Right ventricle myocardium superior (tissue), 1 donor: ENCODE measurements around the gene EFS. TPM values are rescaled to one million over a fixed set of nuclear protein-coding genes. Genes with fewer than 3 reads are reported as not detected.
A peak's percentile ranks its signal among the peaks of the same experiment; 100 is the strongest.

Source experiments
- ATAC-seq: fragments of 200-7000 bp; cut with Tn5 transposase; one replicate; pipeline ENCODE4 v1.9.1; 2020; ENCODE audit warnings: mild to moderate bottlenecking; ENCODE audit not compliant: poor library complexity
- DNase-seq: peaks from one replicate; pipeline ENCODE4 v3.0.0-alpha.2; 2020
- intact Hi-C: fragments of 100-400 bp; cut with DNase I; formaldehyde crosslinking; loops from one replicate; pipeline ENCODE4 v1.11.2; 2022
- total RNA-seq: library from RNA; stranded (reverse); fragmentation: NEBNext Ultra II Directional; extraction: Animal tissue kit (Norgen Biotek cat#: 25700); gene quantifications from one replicate; pipeline ENCODE4 v1.2.1, GENCODE V29; 2021
- donor health status: DM: no; HTN: yes; CAD: no; lungs with severe emphysema.

The EFS gene
- total RNA-seq, 1 donor from 2014 or later: 3.2 TPM

DNA sequence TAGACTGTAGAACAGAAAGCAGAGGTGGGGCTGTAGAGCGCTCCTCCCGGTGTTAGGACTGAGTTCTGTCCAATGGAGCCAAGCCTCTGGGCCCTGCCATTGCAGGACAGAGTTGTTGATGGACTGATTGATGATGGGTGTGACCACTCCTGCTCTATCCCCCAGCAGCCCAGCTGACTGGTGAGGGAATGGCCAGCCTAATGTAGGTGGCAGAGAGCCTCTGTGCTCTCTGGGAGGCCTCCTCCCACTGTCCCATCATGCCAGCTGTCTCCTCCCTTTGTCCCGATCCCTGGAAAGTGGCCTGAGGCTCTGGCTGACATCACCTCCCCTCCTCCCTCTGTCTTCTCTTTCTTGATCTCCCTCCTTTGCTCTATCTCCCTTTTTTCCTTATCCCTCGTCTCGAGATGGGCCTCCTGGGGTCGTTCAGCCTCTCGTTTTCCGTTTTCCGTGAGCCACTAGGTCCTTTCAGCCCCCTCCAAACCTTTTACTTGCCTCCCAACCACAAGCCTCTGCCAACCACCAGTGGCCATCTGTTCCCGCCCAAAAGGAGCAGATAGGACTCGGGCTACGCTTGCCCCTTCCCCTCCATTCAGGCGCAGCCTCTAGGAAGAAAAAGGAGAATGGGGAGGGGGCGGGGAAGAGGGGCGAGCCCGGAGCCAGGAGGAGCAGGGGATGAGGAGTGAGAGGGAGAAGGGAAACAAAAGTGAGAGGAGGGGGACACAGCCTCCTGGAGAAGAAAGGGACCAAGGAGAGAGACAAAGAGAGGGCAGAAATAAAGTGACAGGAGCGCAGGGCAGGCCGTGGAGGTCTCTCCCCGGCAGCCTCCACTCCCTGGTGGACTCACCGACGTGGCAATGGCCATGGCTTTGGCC is 572 bp downstream of the EFS start:
- intact Hi-C loops: no loop called here
- DNase-seq: peak; percentile 55

DNA sequence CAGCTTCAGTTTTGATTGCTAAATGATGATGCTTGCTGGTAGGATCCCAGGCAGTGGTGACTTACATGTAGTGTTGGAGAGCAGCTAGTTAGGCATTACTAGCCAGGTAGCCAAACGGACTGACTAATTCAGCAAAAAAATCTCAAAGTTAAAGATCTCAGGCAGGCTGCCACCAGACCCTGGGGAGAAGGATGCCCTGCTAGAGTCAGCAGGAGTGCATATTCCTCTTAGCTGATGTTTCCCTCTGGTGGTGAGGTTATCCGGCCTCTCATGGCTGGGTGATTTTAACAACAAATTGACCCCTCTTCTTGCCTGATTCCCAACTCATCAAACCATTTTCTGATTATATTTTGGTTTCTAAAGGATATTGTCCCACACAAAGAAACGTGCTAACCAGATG is 2.8 kb downstream of the EFS start:
- no peak for DNase-seq
- intact Hi-C loops: no loop called here
- no peak for ATAC-seq

More for the DNA sequence above, 572 bp downstream of the EFS start:
- peak; percentile 15 for ATAC-seq

DNA sequence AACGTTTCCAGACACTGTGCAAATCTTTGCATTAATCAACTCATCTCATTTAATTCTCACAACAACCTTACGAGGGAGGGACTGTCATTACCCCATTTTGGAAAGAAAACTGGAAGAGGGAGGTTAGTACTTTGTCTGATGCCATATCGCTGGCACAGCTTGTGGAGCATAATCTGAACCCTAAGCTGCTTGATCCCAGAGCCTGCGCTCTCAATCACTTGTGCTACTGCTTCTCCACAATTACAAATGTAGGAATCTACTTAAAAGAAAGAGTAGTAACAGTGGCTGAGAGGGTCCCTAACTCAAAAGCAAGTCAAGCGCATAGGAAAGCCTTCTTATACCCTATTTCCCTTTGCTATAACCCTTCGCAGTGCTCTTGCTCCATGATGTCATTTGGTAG is 3.2 kb downstream of the EFS start:
- DNase-seq (no peak), ATAC-seq (no peak)
- intact Hi-C loops: no loop called here

- intact Hi-C loops: no loop called here
- DNase-seq (no peak), ATAC-seq (no peak)
These were observed 3.7 kb downstream of the EFS start for GRCh38 chr14:23361320-23361719.

- ATAC-seq (peak; percentile 12), DNase-seq (peak; percentile 54)
- intact Hi-C loops: no loop called here
These were observed 4.5 kb downstream of the EFS start for GRCh38 chr14:23360496-23360895.

DNA sequence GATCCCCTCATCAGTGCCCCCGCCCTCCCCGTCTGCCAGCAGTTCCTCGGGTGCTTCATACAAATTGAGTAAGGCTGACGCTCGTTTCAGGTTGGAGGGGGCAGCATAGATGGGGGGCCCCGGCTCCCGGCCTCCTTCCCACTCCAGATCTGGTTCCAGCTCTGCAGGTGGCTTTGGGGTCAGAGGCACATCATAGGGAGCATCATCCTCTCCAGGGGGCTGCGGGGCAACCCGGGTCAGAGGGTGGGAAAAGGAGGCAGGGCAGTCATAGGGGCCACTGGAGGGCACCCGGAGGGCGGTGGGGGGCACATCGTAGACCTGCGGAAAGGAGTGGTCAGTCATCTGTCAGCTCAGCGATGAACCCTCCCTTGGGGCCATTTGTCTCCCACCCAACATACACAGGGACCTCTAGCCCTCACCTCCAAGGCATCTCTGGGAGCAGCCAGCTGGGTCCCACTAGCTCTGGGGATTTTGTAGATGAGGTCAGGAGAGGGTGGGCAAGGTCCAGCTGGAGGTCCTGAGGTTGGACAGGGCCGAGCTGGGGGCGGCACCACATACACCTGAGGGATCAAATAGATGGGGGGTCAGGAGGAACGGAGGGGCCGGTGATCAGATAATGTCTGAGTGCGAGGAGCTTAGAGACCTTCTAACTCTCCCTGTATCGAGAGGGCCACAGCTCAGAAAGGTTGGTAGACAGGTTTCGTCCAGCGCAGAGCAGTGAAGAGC is 5.1 kb downstream of the EFS start:
- DNase-seq (no peak), ATAC-seq (no peak)
- intact Hi-C loops: no loop called here

DNA sequence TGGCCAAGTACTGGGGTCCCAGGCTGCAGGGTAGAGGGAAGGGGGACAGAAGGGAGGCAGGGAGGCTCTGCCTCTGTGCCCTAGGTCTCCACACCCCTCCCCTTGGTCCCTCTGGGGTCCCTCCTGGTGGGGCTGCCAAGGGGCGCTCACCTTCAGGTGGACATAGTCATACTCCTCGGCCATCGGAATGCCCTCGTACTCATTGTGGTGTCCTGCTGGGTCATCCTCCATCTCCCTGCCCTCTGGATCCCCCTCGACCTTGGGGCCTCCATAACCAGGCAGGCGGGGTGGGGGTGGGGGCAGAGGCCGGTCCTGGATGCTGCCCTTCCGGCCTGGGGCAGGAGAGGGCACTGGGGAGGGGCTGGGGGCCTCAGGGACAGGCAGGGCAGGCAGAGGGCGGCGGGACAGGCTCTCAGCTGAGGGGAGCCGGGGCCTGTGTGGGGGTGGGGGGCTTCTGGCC is 5.8 kb downstream of the EFS start:
- DNase-seq (no peak), ATAC-seq (no peak)
- intact Hi-C loops: no loop called here

- ATAC-seq (no peak), DNase-seq (no peak)
- intact Hi-C loops: no loop called here
These were observed 6.3 kb downstream of the EFS start for GRCh38 chr14:23358553-23359166.

DNA sequence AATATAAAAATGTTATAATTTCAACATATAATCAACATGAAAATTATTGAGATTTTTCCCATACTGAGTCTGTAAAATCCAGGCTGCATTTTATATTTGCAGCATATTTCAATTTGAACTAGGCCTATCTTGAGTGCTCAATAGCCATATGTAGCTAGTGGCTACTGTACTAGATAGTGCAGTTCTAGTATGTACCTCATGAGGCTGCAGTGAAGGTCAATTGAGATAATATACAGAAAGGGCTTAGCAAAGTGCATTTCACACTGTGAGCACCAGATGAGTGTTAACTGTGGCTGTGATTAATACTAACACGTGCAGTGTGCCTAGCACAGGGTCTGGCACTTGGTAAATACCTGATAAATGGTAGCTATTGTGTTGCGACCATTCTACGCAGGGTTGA is 6.9 kb downstream of the EFS start:
- DNase-seq (no peak), ATAC-seq (peak; percentile 41)
- intact Hi-C loops: no loop called here

- ATAC-seq (no peak), DNase-seq (no peak)
- intact Hi-C loops: no loop called here
These were observed 7.7 kb downstream of the EFS start for GRCh38 chr14:23357261-23357660.

DNA sequence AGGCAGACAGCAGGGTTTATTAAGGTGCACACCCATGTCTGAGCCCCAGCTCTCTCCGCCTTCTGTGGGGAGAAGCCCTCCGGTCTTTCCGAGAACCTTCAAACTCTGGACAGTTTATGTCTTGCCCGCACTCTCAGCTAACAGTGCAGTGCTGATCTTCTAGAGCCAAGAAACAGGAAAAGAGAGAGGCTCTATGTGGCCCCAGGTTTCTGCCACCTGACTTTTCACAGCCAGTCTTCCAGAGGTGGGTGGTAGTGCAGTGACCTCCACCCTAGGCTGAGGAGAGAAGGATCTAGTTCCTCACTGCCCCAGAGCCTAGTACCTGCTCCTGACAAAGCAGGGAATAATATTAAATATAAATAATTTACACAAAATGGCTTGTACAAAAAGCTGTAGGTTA is 8.3 kb downstream of the EFS start:
- ATAC-seq: no peak
- intact Hi-C loops: no loop called here
- no peak for DNase-seq

DNA sequence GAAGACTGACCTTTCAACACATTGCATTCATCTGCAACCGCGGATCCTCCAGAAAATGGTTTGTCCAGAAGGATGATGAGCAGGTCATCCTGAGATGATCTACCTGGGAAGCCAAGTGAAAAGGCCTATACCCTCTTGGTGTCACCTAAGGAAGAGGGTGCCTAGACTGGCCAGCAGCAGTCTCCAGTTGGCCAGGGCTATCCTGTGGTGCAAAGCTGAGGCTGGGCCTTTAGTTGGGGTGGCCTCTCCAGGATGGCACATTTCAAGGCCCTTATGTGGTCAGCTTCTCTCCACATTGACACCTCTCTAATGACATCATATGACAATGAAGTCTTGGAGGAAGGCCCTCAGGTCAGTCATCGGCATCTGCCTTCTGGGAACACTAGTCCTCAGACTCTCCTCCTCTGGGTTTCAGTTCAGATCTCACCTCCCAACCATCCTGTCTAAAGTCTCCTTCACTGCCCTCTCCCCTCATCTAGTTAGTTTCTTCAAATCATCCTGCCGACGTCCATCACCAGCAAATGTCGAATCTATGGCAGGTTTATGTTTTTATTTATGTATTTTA is 9.0 kb downstream of the EFS start:
- DNase-seq (no peak), ATAC-seq (no peak)
- intact Hi-C loops: no loop called here

- intact Hi-C loops: no loop called here
- ATAC-seq (no peak), DNase-seq (no peak)
These were observed 10.0 kb downstream of the EFS start for GRCh38 chr14:23354990-23355389.

- intact Hi-C loops: no loop called here
- no peak for DNase-seq
- no peak for ATAC-seq
These were observed 11.6 kb downstream of the EFS start for GRCh38 chr14:23353433-23353780.

DNA sequence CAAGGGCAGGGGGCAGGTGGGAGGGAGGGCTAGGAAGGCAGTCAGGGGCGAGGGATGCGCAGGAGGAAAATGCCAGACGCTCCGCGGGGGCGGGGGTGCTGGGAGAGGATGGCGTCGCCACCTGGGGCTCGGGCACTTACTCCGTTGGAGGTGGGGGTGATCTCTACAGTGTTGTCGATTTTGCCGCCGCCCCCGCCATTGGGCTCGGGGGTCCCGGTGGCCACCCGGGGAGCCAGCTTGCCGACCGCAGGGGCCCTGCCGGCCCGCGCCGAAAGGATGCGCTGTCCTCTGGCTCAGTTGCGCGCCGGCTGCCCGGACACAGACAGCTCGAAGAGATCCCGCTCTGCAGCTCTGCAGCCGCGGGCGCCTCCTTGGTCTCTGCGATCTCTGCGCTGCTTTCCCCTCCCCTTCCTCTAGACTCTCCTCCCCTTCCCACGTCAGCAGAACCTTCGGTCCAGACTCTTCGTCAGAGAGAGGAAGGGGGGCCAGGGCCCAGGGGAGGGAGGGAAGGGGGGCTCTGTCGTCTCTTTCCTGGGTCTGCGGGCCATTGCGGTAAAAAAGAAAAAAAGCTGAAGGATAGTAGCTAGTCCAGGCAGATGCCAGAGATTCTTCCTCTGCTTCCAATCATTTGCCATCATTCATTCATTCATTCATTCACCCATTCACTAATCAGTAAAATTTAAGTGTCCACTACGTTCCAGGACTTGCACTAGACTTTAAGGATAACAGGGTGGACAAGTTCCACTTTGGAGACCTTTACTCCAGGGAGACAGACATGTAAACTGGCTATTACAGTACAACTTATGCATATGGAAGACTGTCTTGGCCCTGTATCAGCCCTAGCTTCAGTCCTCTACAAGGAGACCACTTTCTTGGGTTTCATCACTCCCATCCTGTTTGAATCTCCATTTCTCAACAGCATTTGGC is 12.2 kb downstream of the EFS start, which contains the start of gene SLC22A17:
Gene SLC22A17, minus strand, starts transcription at position 382 of the 927 bp plus-strand sequence.
- ATAC-seq: peak; percentile 92
- DNase-seq: peak; percentile 85
- intact Hi-C loops: no loop called here

- no peak for DNase-seq
- intact Hi-C loops: no loop called here
- peak; percentile 45 for ATAC-seq
These were observed 13.1 kb downstream of the EFS start for GRCh38 chr14:23351681-23352505.

DNA sequence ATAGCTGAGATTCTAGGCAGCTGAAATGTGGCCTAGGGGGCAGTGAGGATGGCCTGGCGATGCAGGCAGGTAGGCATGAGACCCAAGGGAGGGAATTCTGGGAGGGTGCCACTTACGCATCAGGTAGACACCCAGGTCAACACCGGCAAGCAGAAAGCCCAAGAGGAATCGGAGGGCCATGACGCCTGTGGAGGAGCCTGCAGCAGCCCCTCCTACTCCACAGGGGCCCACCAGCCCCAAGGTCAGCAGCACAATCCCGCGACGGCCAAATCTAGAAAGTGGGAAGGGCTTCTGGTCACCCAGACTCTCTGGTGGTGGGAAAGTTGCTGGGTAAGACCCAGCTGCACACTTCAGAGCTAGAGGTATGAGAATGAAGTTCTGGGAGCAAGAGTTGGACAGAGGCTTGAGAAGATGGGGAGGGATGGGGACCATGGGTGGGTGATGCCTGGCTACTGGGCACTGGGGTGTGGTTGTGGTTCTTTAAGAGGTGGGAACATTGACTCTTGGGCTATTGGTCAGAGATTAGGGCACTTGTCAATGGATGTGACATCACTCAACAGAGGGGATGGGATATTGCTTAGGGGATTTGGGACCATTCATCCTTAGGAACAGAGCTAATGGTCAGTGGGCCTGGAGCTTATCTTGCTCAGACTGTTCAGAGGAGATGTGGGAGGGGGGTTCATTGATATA is 15.7 kb downstream of the EFS start:
- intact Hi-C loops: no loop called here
- ATAC-seq (no peak), DNase-seq (no peak)
